Neural cell (in vitro differentiated cells): Measurements from ENCODE around the gene DNAJC15.

Experiments used
- CTCF ChIP-seq: fragments of 450-650 bp; IDR thresholded peaks from 2 replicates; pipeline ENCODE4 v1.5.1; 2014; ENCODE audit warnings: antibody characterized with exemption, mild to moderate bottlenecking, moderate library complexity; ENCODE audit not compliant: poor library complexity, severe bottlenecking
- EP300 ChIP-seq: fragments of 450-650 bp; conservative IDR thresholded peaks from 2 replicates; pipeline ENCODE4 v1.6.1; 2014; ENCODE audit warnings: antibody characterized with exemption, mild to moderate bottlenecking, moderate library complexity; ENCODE audit not compliant: poor library complexity, severe bottlenecking
- POLR2AphosphoS5 ChIP-seq: IDR thresholded peaks from 2 replicates; pipeline ENCODE4 v1.6.1; 2012
- REST ChIP-seq: IDR thresholded peaks from 2 replicates; pipeline ENCODE4 v1.6.1; 2012; ENCODE audit warnings: borderline replicate concordance
- TAF1 ChIP-seq: IDR thresholded peaks from 2 replicates; pipeline ENCODE4 v1.6.1; 2012; ENCODE audit warnings: low read depth

- no peak for TF ChIP-seq CTCF
- no peak for TF ChIP-seq EP300
- no peak for TF ChIP-seq POLR2AphosphoS5
- TF ChIP-seq REST = no peak
- no peak for TF ChIP-seq TAF1
Observed at GRCh38 chr13:43132911-43133310, 109.5 kb downstream of the DNAJC15 start.
